Measurements from ENCODE around the gene FAM163B.
"Not testable (repeated sequence)": the region's sequence is repeated elsewhere in the genome, so short reads cannot be mapped to it uniquely, and the experiment has no call there.

The FAM163B gene

GRCh38 chr9:133639613-133640012 lies 30.4 kb upstream of the FAM163B start:
- DNase-seq = no peak

GRCh38 chr9:133638711-133639110 lies 29.5 kb upstream of the FAM163B start:
- DNase-seq = no peak

- DNase-seq = no peak
Measured at GRCh38 chr9:133638076-133638475, 28.9 kb upstream of the FAM163B start.

GRCh38 chr9:133637451-133638055 lies 28.4 kb upstream of the FAM163B start:
- no peak for DNase-seq

- no peak for DNase-seq
Measured at GRCh38 chr9:133636902-133637301, 27.7 kb upstream of the FAM163B start.

GRCh38 chr9:133635533-133636531 lies 26.6 kb upstream of the FAM163B start, which contains the start of gene DBH:
DBH (plus strand) TSS chr9:133636363; CDS start chr9:133636372, 9 bp downstream.
- DNase-seq = no peak

- no peak for DNase-seq
Measured at GRCh38 chr9:133635098-133635497, 25.9 kb upstream of the FAM163B start.

- no peak for DNase-seq
Measured at GRCh38 chr9:133634081-133634691, 25.0 kb upstream of the FAM163B start.

- DNase-seq = no peak
Measured at GRCh38 chr9:133633681-133634080, 24.5 kb upstream of the FAM163B start.

GRCh38 chr9:133632806-133633680 lies 23.9 kb upstream of the FAM163B start:
- DNase-seq = no peak

- no peak for DNase-seq
Measured at GRCh38 chr9:133631111-133631510, 21.9 kb upstream of the FAM163B start.

GRCh38 chr9:133629221-133630110 lies 20.3 kb upstream of the FAM163B start:
- DNase-seq = no peak

- no peak for DNase-seq
Measured at GRCh38 chr9:133628766-133629165, 19.6 kb upstream of the FAM163B start.

- no peak for DNase-seq
Measured at GRCh38 chr9:133627341-133627740, 18.2 kb upstream of the FAM163B start.

GRCh38 chr9:133626008-133626407 lies 16.8 kb upstream of the FAM163B start:
- not testable (repeated sequence) for DNase-seq

- DNase-seq = no peak
Measured at GRCh38 chr9:133622555-133622954, 13.4 kb upstream of the FAM163B start.

- no peak for DNase-seq
Measured at GRCh38 chr9:133621725-133622267, 12.6 kb upstream of the FAM163B start.

GRCh38 chr9:133619791-133620190 lies 10.6 kb upstream of the FAM163B start:
- DNase-seq = peak; percentile 45

- no peak for DNase-seq
Measured at GRCh38 chr9:133618726-133619125, 9.5 kb upstream of the FAM163B start.

- no peak for DNase-seq
Measured at GRCh38 chr9:133616643-133617405, 7.6 kb upstream of the FAM163B start.
